ENCODE results near the gene FXYD2.

DNA sequence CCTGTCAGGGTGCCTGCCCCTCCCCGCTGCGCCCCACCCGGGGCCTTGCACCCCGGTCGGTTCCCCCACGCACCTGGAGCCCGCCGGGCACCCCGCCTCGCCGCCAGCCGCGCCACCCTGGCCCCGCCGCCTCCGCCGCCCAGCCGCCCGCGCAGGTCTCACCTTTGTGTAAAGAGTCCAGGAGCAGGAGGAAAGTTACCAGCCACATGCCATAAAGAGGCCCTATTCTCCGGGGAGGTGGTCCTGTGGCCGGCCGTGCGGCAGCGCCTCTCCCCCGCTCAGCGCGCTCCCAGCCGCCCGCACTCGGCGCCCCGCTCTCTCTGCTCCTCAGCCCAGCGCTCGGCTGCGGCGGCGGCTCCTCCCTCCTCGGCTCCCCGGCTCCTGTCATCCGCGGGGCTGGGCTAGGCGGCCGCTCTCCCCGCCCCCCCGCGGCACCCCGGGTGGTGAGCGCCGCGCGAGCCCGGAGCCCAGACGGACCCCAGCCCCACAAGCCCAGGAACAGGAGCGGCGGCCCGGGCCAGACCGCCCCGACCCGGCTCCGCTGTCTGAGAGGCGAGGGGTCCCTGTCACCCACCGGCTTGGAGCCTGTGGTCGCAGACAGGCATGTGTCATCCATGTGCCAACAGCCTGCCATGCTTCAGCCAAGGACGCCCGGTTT is 27.5 kb downstream of the FXYD2 start, which contains the start of gene DSCAML1:
- TF ChIP-seq, protein P1, sequence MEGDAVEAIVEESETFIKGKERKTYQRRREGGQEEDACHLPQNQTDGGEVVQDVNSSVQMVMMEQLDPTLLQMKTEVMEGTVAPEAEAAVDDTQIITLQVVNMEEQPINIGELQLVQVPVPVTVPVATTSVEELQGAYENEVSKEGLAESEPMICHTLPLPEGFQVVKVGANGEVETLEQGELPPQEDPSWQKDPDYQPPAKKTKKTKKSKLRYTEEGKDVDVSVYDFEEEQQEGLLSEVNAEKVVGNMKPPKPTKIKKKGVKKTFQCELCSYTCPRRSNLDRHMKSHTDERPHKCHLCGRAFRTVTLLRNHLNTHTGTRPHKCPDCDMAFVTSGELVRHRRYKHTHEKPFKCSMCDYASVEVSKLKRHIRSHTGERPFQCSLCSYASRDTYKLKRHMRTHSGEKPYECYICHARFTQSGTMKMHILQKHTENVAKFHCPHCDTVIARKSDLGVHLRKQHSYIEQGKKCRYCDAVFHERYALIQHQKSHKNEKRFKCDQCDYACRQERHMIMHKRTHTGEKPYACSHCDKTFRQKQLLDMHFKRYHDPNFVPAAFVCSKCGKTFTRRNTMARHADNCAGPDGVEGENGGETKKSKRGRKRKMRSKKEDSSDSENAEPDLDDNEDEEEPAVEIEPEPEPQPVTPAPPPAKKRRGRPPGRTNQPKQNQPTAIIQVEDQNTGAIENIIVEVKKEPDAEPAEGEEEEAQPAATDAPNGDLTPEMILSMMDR (IDR thresholded peaks at IDR 0.05) = no peak
- TF ChIP-seq POLR2A (IDR thresholded peaks at IDR 0.05) = no peak
- TF ChIP-seq EP300 (IDR thresholded peaks at IDR 0.05) = no peak
- no peak for TF ChIP-seq POLR2AphosphoS5 (IDR thresholded peaks at IDR 0.05)

All from suprapubic skin (tissue), 4 donors.